GM12874 (cell line): ENCODE data around the gene PRKAG2.

Experiments
- CTCF ChIP-seq: IDR thresholded peaks from 2 replicates; pipeline ENCODE4 v1.5.1; 2011; ENCODE audit warnings: low read depth, mild to moderate bottlenecking, control low read depth, low read length, moderate library complexity; ENCODE audit not compliant: insufficient read depth

Gene PRKAG2

GRCh38 chr7:151626422-151627115 is 250.3 kb downstream of the PRKAG2 start:
- 0 out of 2 replicates have a peak, but pooled peaks have one; percentile 11 for TF ChIP-seq CTCF

- TF ChIP-seq CTCF, result no peak
Measured at GRCh38 chr7:151625606-151626005, 251.3 kb downstream of the PRKAG2 start.

GRCh38 chr7:151624246-151624928 is 252.5 kb downstream of the PRKAG2 start:
- no peak for TF ChIP-seq CTCF

- TF ChIP-seq CTCF, result no peak
Measured at GRCh38 chr7:151623766-151624165, 253.1 kb downstream of the PRKAG2 start.

- TF ChIP-seq CTCF, result no peak
Measured at GRCh38 chr7:151621961-151622360, 255.0 kb downstream of the PRKAG2 start.

GRCh38 chr7:151616443-151617213 is 260.3 kb downstream of the PRKAG2 start:
- TF ChIP-seq CTCF, result no peak

GRCh38 chr7:151615784-151616183 is 261.1 kb downstream of the PRKAG2 start:
- no peak for TF ChIP-seq CTCF
